ENCODE results near the gene TNN.
"Not testable (repeated sequence)": the region's sequence is repeated elsewhere in the genome, so short reads cannot be mapped to it uniquely, and the experiment has no call there.

TNN gene

DNA sequence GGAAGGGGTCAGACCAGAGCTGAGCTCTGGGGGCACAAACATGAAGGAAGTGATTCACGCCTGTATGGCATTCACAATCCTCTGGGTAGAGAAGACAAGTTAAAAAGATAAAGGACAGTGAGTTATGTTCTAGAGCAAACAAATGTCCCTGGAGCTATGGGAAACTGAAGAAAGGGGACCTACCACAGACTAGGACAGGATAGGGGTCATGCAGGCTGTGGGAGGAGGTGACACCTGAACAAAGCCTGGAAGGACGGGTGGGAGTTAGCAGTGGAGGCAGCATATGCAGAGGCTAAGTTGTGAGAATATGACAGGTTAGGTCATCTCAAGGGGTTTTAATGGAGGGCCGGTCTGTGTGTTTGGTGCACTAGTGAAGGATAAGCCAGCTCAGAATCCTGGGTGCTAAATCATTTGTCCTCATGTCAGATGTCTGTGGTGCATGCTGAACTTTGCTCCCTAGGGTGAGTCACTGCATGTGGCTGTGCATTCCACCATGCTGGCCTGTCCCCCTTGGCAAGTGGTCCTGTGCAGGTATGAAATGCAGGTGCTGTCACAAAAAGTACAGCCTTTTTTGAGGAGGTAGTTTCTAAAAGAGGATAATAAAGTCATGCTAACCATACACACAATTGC, 28.5 kb downstream of the TNN start:
- Histone ChIP-seq H3K79me2 (ENCODE audit: insufficient read depth, low read length) (no peaks in the 10 kb centered on the region), H3K4me3 (ENCODE audit: low read length, poor library complexity, severe bottlenecking) (no peak overlapping the region), H3K36me3 (ENCODE audit: insufficient read depth, low read length) (no peaks in the 10 kb centered on the region), H3K9me2 (replicated peaks; ENCODE audit: low read depth, low read length) (no peaks in the 10 kb centered on the region), H3K9ac (ENCODE audit: low read depth, low read length, poor library complexity, severe bottlenecking) (no peak overlapping the region), H3K4me1 (ENCODE audit: insufficient read depth, low read length, poor library complexity, severe bottlenecking) (no peaks in the 10 kb centered on the region), H3K9me3 (ENCODE audit: insufficient read depth, low read depth, low read length) (no peaks in the 10 kb centered on the region), H4K20me1 (ENCODE audit: insufficient read depth, low read length, poor library complexity, severe bottlenecking) (no peaks in the 10 kb centered on the region), H3K4me2 (ENCODE audit: low read depth, low read length, poor library complexity, severe bottlenecking) (no peak overlapping the region), H2AFZ (ENCODE audit: low read length) (no peak overlapping the region), H3K27me3 (ENCODE audit: insufficient read depth, low read length, poor library complexity, severe bottlenecking) (no peaks in the 10 kb centered on the region), H3F3A (ENCODE audit: low read depth) (no peaks in the 10 kb centered on the region)
- no peak for TF ChIP-seq EZH2phosphoT487 (IDR thresholded peaks at IDR 0.05; ENCODE audit: borderline replicate concordance)
- no peak for TF ChIP-seq CTCF (conservative IDR thresholded peaks at IDR 0.05; ENCODE audit: low read length)

- H2AFZ ChIP-seq (ENCODE audit: low read length) = no peak overlapping the region
- no peaks in the 10 kb centered on the region for H4K20me1 ChIP-seq (ENCODE audit: insufficient read depth, low read length, poor library complexity, severe bottlenecking)
- H3K36me3 ChIP-seq (ENCODE audit: insufficient read depth, low read length) = no peaks in the 10 kb centered on the region
- no peaks in the 10 kb centered on the region for H3K4me1 ChIP-seq (ENCODE audit: insufficient read depth, low read length, poor library complexity, severe bottlenecking)
- no peak overlapping the region for H3K4me2 ChIP-seq (ENCODE audit: low read depth, low read length, poor library complexity, severe bottlenecking)
- H3K9ac ChIP-seq (ENCODE audit: low read depth, low read length, poor library complexity, severe bottlenecking) = no peak overlapping the region
- no peaks in the 10 kb centered on the region for H3K79me2 ChIP-seq (ENCODE audit: insufficient read depth, low read length)
- H3F3A ChIP-seq (ENCODE audit: low read depth) = no peaks in the 10 kb centered on the region
- no peaks in the 10 kb centered on the region for H3K27me3 ChIP-seq (ENCODE audit: insufficient read depth, low read length, poor library complexity, severe bottlenecking)
- H3K4me3 ChIP-seq (ENCODE audit: low read length, poor library complexity, severe bottlenecking) = no peak overlapping the region
- no peak for TF ChIP-seq CTCF (conservative IDR thresholded peaks at IDR 0.05; ENCODE audit: low read length)
- TF ChIP-seq EZH2phosphoT487 (IDR thresholded peaks at IDR 0.05; ENCODE audit: borderline replicate concordance) = no peak
- no peaks in the 10 kb centered on the region for H3K9me2 ChIP-seq (replicated peaks; ENCODE audit: low read depth, low read length)
- H3K9me3 ChIP-seq (ENCODE audit: insufficient read depth, low read depth, low read length) = no peaks in the 10 kb centered on the region
Measured at GRCh38 chr1:175097361-175097760, 29.7 kb downstream of the TNN start.

DNA sequence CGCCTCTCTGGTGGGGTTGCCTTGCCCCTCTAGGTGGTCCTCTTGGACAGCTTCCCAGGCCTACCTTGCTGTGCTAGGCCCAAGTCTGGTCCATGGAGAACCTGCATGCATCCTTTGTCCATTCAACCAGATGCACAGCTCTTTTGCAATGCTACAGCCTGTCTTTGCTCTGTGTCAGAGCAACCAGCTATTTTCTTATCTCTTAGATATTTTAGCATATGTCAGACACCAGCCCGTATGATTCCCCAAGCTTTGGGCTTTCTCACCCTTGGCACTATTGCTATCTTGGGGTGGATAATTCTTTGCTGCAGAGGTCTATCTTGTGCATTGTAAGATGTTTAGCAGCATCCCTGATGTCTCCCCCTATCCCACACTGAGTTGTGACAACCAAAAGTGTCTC, 32.3 kb downstream of the TNN start:
- Histone ChIP-seq H3K79me2 (ENCODE audit: insufficient read depth, low read length) (no peaks in the 10 kb centered on the region), H2AFZ (ENCODE audit: low read length) (no peak overlapping the region), H3F3A (ENCODE audit: low read depth) (no peaks in the 10 kb centered on the region), H3K9me2 (replicated peaks; ENCODE audit: low read depth, low read length) (no peaks in the 10 kb centered on the region), H4K20me1 (ENCODE audit: insufficient read depth, low read length, poor library complexity, severe bottlenecking) (no peaks in the 10 kb centered on the region), H3K36me3 (ENCODE audit: insufficient read depth, low read length) (no peaks in the 10 kb centered on the region), H3K27me3 (ENCODE audit: insufficient read depth, low read length, poor library complexity, severe bottlenecking) (no peaks in the 10 kb centered on the region), H3K4me3 (ENCODE audit: low read length, poor library complexity, severe bottlenecking) (no peak overlapping the region), H3K9me3 (ENCODE audit: insufficient read depth, low read depth, low read length) (no peaks in the 10 kb centered on the region), H3K9ac (ENCODE audit: low read depth, low read length, poor library complexity, severe bottlenecking) (no peak overlapping the region), H3K4me2 (ENCODE audit: low read depth, low read length, poor library complexity, severe bottlenecking) (no peak overlapping the region), H3K4me1 (ENCODE audit: insufficient read depth, low read length, poor library complexity, severe bottlenecking) (no peaks in the 10 kb centered on the region)
- TF ChIP-seq CTCF (conservative IDR thresholded peaks at IDR 0.05; ENCODE audit: low read length) = no peak
- no peak for TF ChIP-seq EZH2phosphoT487 (IDR thresholded peaks at IDR 0.05; ENCODE audit: borderline replicate concordance)

DNA sequence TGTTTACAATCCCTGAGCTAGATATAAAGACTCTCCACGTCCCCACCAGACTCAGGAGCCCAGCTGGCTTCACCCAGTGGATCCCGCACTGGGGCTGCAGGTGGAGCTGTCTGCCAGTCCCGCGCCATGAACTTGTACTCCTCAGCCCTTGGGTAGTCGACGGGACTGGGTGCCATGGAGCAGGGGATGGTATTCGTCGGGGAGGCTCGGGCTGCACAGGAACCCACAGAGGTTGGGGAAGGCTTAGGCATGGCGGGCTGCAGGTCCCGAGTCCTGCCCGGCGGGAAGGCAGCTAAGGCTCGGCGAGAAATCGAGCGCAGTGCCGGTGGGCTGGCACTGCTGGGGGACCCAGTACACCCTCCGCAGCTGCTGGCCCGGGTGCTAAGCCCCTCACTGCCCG, 34.5 kb downstream of the TNN start:
- H3K4me1 ChIP-seq (ENCODE audit: insufficient read depth, low read length, poor library complexity, severe bottlenecking) = not testable (repeated sequence)

DNA sequence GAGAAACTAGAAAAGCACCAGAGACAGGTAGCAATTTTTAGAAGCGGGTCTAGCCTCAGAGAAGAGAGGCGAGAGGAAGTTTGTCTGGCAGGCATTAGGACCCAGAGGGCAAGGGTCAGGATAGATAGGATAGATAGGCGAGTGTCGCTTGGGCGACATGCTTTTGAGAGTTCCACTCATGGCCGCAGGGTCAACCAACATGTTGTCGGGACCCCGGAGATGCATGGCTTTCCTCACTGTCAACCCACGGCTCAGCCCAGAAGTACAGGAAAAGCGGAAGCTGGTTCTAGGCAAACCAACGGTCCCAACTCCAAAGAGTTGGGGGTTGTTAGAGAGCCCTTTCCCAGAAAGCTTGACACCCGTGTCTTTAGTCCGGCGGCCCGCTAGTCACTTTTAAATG, 38.9 kb downstream of the TNN start:
- H3K9ac ChIP-seq (ENCODE audit: low read depth, low read length, poor library complexity, severe bottlenecking); H3K36me3 ChIP-seq (ENCODE audit: insufficient read depth, low read length); H3K4me3 ChIP-seq (ENCODE audit: low read length, poor library complexity, severe bottlenecking); H4K20me1 ChIP-seq (ENCODE audit: insufficient read depth, low read length, poor library complexity, severe bottlenecking); H3K4me2 ChIP-seq (ENCODE audit: low read depth, low read length, poor library complexity, severe bottlenecking); H2AFZ ChIP-seq (ENCODE audit: low read length); H3K9me2 ChIP-seq (replicated peaks; ENCODE audit: low read depth, low read length); H3K79me2 ChIP-seq (ENCODE audit: insufficient read depth, low read length); H3K27me3 ChIP-seq (ENCODE audit: insufficient read depth, low read length, poor library complexity, severe bottlenecking); H3K4me1 ChIP-seq (ENCODE audit: insufficient read depth, low read length, poor library complexity, severe bottlenecking); H3F3A ChIP-seq (ENCODE audit: low read depth); H3K9me3 ChIP-seq (ENCODE audit: insufficient read depth, low read depth, low read length): not testable (repeated sequence)

More for the DNA sequence above, 34.5 kb downstream of the TNN start:
- not testable (repeated sequence) for H3K9ac ChIP-seq (ENCODE audit: low read depth, low read length, poor library complexity, severe bottlenecking); H3F3A ChIP-seq (ENCODE audit: low read depth); H3K79me2 ChIP-seq (ENCODE audit: insufficient read depth, low read length); H3K4me3 ChIP-seq (ENCODE audit: low read length, poor library complexity, severe bottlenecking); H3K27me3 ChIP-seq (ENCODE audit: insufficient read depth, low read length, poor library complexity, severe bottlenecking); H3K9me2 ChIP-seq (replicated peaks; ENCODE audit: low read depth, low read length); H2AFZ ChIP-seq (ENCODE audit: low read length); H4K20me1 ChIP-seq (ENCODE audit: insufficient read depth, low read length, poor library complexity, severe bottlenecking); H3K9me3 ChIP-seq (ENCODE audit: insufficient read depth, low read depth, low read length); H3K36me3 ChIP-seq (ENCODE audit: insufficient read depth, low read length); H3K4me2 ChIP-seq (ENCODE audit: low read depth, low read length, poor library complexity, severe bottlenecking)
